Naive thymus-derived CD4-positive, alpha-beta T cell (primary cell): ENCODE measurements around the gene TMIE. TPM values are rescaled to one million over a fixed set of nuclear protein-coding genes. Genes with fewer than 3 reads are reported as not detected.

Experiments
- ATAC-seq: fragments of 150-1000 bp; cut with Tn5 transposase; 2 replicates; pipeline ENCODE4 v1.10.0; 2021; ENCODE audit warnings: mild to moderate bottlenecking, moderate library complexity
- CTCF ChIA-PET: fragments of 350-600 bp; sonication (Branson Sonifier 250); formaldehyde crosslinking; loops from one replicate; lab custom pipeline; 2021; ENCODE audit warnings: antibody characterized with exemption; lab: Charles Lee
- POLR2A ChIA-PET: fragments of 350-600 bp; sonication (Branson Sonifier 250); formaldehyde crosslinking; loops from one replicate; lab custom pipeline; 2021; ENCODE audit warnings: antibody characterized with exemption, inconsistent platforms; lab: Charles Lee
- DNase-seq, 9 donors: peaks; one replicate each; pipeline versions ENCODE4 v3.0.0 to v3.0.0-alpha.2; 2020 to 2022; ENCODE audit warnings: mixed read lengths in 1 of 9
- H3K27ac ChIP-seq: one replicate; pipeline ENCODE4 v1.7.0; 2013; ENCODE audit warnings: mild to moderate bottlenecking, low read depth, low read length, moderate library complexity
- H3K27me3 ChIP-seq, 2 donors: one replicate each; pipeline ENCODE4 v1.7.0; 2013; ENCODE audit warnings: low read length in 2 of 2, mild to moderate bottlenecking in 2 of 2, moderate library complexity in 2 of 2; ENCODE audit not compliant: control insufficient read depth in 2 of 2, insufficient read depth in 2 of 2
- H3K36me3 ChIP-seq, 3 experiments: 1 replicate in 2 of 3; 2 replicates in 1 of 3; pipeline ENCODE4 v1.7.0; 2013; ENCODE audit warnings: low read length in 3 of 3, mild to moderate bottlenecking in 3 of 3, moderate library complexity in 1 of 3; ENCODE audit not compliant: insufficient read depth in 3 of 3, control insufficient read depth in 2 of 3
- H3K4me1 ChIP-seq, 2 donors: one replicate each; pipeline ENCODE4 v1.7.0; 2013; ENCODE audit warnings: low read length in 2 of 2, mild to moderate bottlenecking in 2 of 2, moderate library complexity in 1 of 2; ENCODE audit not compliant: control insufficient read depth in 2 of 2, insufficient read depth in 2 of 2
- H3K4me3 ChIP-seq: 2 replicates; pipeline ENCODE4 v1.7.0; 2013; ENCODE audit warnings: mild to moderate bottlenecking, low read length
- H3K9me3 ChIP-seq, 3 experiments: 1 replicate in 2 of 3; 2 replicates in 1 of 3; pipeline ENCODE4 v1.7.0; 2013; ENCODE audit warnings: low read length in 3 of 3; ENCODE audit not compliant: control insufficient read depth in 2 of 3
- H3K27ac Mint-ChIP-seq, 9 donors: one replicate each; pipeline ENCODE4 v1.8.0; 2020 to 2022; ENCODE audit warnings: mixed read lengths in 9 of 9, mild to moderate bottlenecking in 8 of 9, moderate library complexity in 5 of 9, inconsistent platforms in 2 of 9
- H3K27me3 Mint-ChIP-seq, 5 donors: one replicate each; pipeline ENCODE4 v1.8.0; 2021 to 2022; ENCODE audit warnings: mixed read lengths in 5 of 5, mild to moderate bottlenecking in 1 of 5
- H3K36me3 Mint-ChIP-seq, 5 donors: one replicate each; pipeline ENCODE4 v1.8.0; 2020 to 2022; ENCODE audit warnings: mixed read lengths in 5 of 5, mild to moderate bottlenecking in 3 of 5, inconsistent platforms in 1 of 5
- H3K4me1 Mint-ChIP-seq, 7 donors: one replicate each; pipeline ENCODE4 v1.8.0; 2020 to 2022; ENCODE audit warnings: mixed read lengths in 7 of 7, mild to moderate bottlenecking in 3 of 7, inconsistent platforms in 1 of 7
- H3K4me3 Mint-ChIP-seq, 10 donors: one replicate each; pipeline ENCODE4 v1.8.0; 2020 to 2022; ENCODE audit warnings: mild to moderate bottlenecking in 10 of 10, mixed read lengths in 10 of 10, moderate library complexity in 6 of 10, inconsistent platforms in 2 of 10
- H3K9me3 Mint-ChIP-seq, 11 donors: one replicate each; pipeline ENCODE4 v1.8.0; 2020 to 2022; ENCODE audit warnings: mixed read lengths in 11 of 11, mild to moderate bottlenecking in 4 of 11, inconsistent platforms in 1 of 11, moderate library complexity in 1 of 11
- intact Hi-C, 2 donors: fragments of 100-400 bp; cut with micrococcal nuclease; formaldehyde crosslinking; loops; one replicate each; pipeline ENCODE4 v1.15.1; 2023
- polyA plus RNA-seq, 2 donors: library from polyadenylated mRNA; unstranded; fragments of 300-500 nt; fragmentation: Illumina TruSeq; gene quantifications; one replicate each; pipeline ENCODE4 v1.2.3, GENCODE V29; 2021
- total RNA-seq, 6 experiments: library from RNA in 5 of 6; stranded (reverse) in 5 of 6; gene quantifications; 1 replicate in 5 of 6; 2 replicates in 1 of 6; pipeline ENCODE4 v1.2.3 and lab custom pipeline; 2021 to 2026

The TMIE gene
- total and polyA plus RNA-seq, 7 experiments from 2014 or later: 0.31 to 5.6 (median 5.1) TPM

GRCh38 chr3:46717447-46718231 is 16.4 kb downstream of the TMIE start, which contains the start of gene PRSS50:
TSS of gene PRSS50 (minus strand) at chr3:46717869. CDS start at chr3:46717824, 45 bp downstream.
- peaks cover 0 to 16% (median 14%) of the 10 kb centered on the region in 5 donors for H3K27me3 Mint-ChIP-seq
- H3K27ac ChIP-seq: no peak within 1 kb of the TSS
- peak in 2 of 9 donors; percentile 36 to 40 for DNase-seq
- no peak within 1 kb of the TSS for H3K4me3 ChIP-seq
- H3K9me3 ChIP-seq: no peaks in the 10 kb centered on the region
- H3K4me1 ChIP-seq: no peaks in the 10 kb centered on the region
- peak within 1 kb of the TSS in 1 of 10 donors; percentile 41 for H3K4me3 Mint-ChIP-seq
- CTCF ChIA-PET: no interaction called here
- H3K36me3 Mint-ChIP-seq: peaks cover 0 to 5% (median 0%) of the 10 kb centered on the region in 5 donors
- peak; percentile 62 for ATAC-seq
- intact Hi-C loops: no loop called here
- H3K27me3 ChIP-seq: no peaks in the 10 kb centered on the region
- H3K27ac Mint-ChIP-seq: peak within 1 kb of the TSS in 1 of 9 donors; percentile 60
- H3K36me3 ChIP-seq: no peaks in the 10 kb centered on the region
- peaks cover 0 to 3% (median 0%) of the 10 kb centered on the region in 11 donors for H3K9me3 Mint-ChIP-seq
- H3K4me1 Mint-ChIP-seq: peaks cover 0 to 6% (median 0%) of the 10 kb centered on the region in 7 donors
- POLR2A ChIA-PET: no interaction called here

- Histone ChIP-seq H3K9me3 (no peaks in the 10 kb centered on the region), H3K4me3 (no peak overlapping the region), H3K27ac (no peak overlapping the region), H3K4me1 (no peaks in the 10 kb centered on the region), H3K27me3 (no peaks in the 10 kb centered on the region), H3K36me3 (no peaks in the 10 kb centered on the region)
- H3K9me3 Mint-ChIP-seq: peaks cover 0 to 3% (median 0%) of the 10 kb centered on the region in 11 donors
- ChIA-PET CTCF (no interaction called here), POLR2A (no interaction called here)
- peaks cover 0 to 16% (median 14%) of the 10 kb centered on the region in 5 donors for H3K27me3 Mint-ChIP-seq
- ATAC-seq (no peak), DNase-seq (no peak)
- intact Hi-C loops: no loop called here
- H3K4me3 Mint-ChIP-seq: no peak overlapping the region
- H3K36me3 Mint-ChIP-seq: peaks cover 0 to 5% (median 0%) of the 10 kb centered on the region in 5 donors
- no peak overlapping the region for H3K27ac Mint-ChIP-seq
- H3K4me1 Mint-ChIP-seq: peaks cover 0 to 8% (median 0%) of the 10 kb centered on the region in 7 donors
Measured at GRCh38 chr3:46719044-46719565, 17.9 kb downstream of the TMIE start.

- no peak overlapping the region for H3K4me3 ChIP-seq
- Mint-ChIP-seq H3K27me3 (peaks cover 0 to 16% (median 14%) of the 10 kb centered on the region in 5 donors), H3K27ac (no peak overlapping the region), H3K9me3 (peaks cover 0 to 3% (median 0%) of the 10 kb centered on the region in 11 donors), H3K4me1 (peaks cover 0 to 8% (median 0%) of the 10 kb centered on the region in 7 donors), H3K36me3 (peaks cover 0 to 5% (median 0%) of the 10 kb centered on the region in 5 donors), H3K4me3 (no peak overlapping the region)
- DNase-seq: no peak
- no peak overlapping the region for H3K27ac ChIP-seq
- ATAC-seq: no peak
- no peaks in the 10 kb centered on the region for H3K36me3 ChIP-seq
- H3K9me3 ChIP-seq: no peaks in the 10 kb centered on the region
- intact Hi-C loops: no loop called here
- H3K4me1 ChIP-seq: no peaks in the 10 kb centered on the region
- CTCF ChIA-PET: no interaction called here
- H3K27me3 ChIP-seq: no peaks in the 10 kb centered on the region
- POLR2A ChIA-PET: no interaction called here
Measured at GRCh38 chr3:46719735-46720271, 18.6 kb downstream of the TMIE start.

- Mint-ChIP-seq H3K27me3 (peaks cover 0 to 20% (median 15%) of the 10 kb centered on the region in 5 donors), H3K27ac (no peak overlapping the region), H3K4me1 (peaks cover 0 to 8% (median 0%) of the 10 kb centered on the region in 7 donors), H3K9me3 (peaks cover 0 to 3% (median 0%) of the 10 kb centered on the region in 11 donors), H3K4me3 (no peak overlapping the region), H3K36me3 (peaks cover 0 to 5% (median 0%) of the 10 kb centered on the region in 5 donors)
- CTCF ChIA-PET: interaction anchor here (1.0 kb wide), 1 partner anchor 167 kb away, joined by 3 read pairs; no protein-coding TSS in a partner anchor
- Histone ChIP-seq H3K4me1 (no peaks in the 10 kb centered on the region), H3K4me3 (no peak overlapping the region), H3K9me3 (no peaks in the 10 kb centered on the region), H3K27ac (no peak overlapping the region), H3K36me3 (no peaks in the 10 kb centered on the region), H3K27me3 (no peaks in the 10 kb centered on the region)
- intact Hi-C loops: no loop called here
- no peak for ATAC-seq
- POLR2A ChIA-PET: no interaction called here
- DNase-seq: no peak
Measured at GRCh38 chr3:46721009-46721408, 19.8 kb downstream of the TMIE start.

- no peak overlapping the region for H3K4me3 ChIP-seq
- POLR2A ChIA-PET: no interaction called here
- H3K27me3 ChIP-seq: no peaks in the 10 kb centered on the region
- H3K27ac ChIP-seq: no peak overlapping the region
- Mint-ChIP-seq H3K27me3 (peaks cover 6 to 26% (median 19%) of the 10 kb centered on the region in 5 donors), H3K36me3 (peaks cover 0 to 5% (median 0%) of the 10 kb centered on the region in 5 donors), H3K9me3 (peaks cover 0 to 3% (median 0%) of the 10 kb centered on the region in 11 donors), H3K27ac (no peak overlapping the region), H3K4me1 (peaks cover 0 to 7% (median 0%) of the 10 kb centered on the region in 7 donors), H3K4me3 (no peak overlapping the region)
- intact Hi-C loops: no loop called here
- H3K4me1 ChIP-seq: no peaks in the 10 kb centered on the region
- no peaks in the 10 kb centered on the region for H3K36me3 ChIP-seq
- ATAC-seq: no peak
- DNase-seq: no peak
- CTCF ChIA-PET: no interaction called here
- no peaks in the 10 kb centered on the region for H3K9me3 ChIP-seq
Measured at GRCh38 chr3:46722443-46722842, 21.3 kb downstream of the TMIE start.

- ChIA-PET CTCF (interaction anchor here (0.6 kb wide), 1 partner anchor 122 kb away, joined by 3 read pairs; no protein-coding TSS in a partner anchor), POLR2A (no interaction called here)
- no peaks in the 10 kb centered on the region for H3K9me3 ChIP-seq
- no peak overlapping the region for H3K4me3 ChIP-seq
- Mint-ChIP-seq H3K27me3 (peaks cover 11 to 27% (median 17%) of the 10 kb centered on the region in 5 donors), H3K4me3 (no peak overlapping the region), H3K27ac (no peak overlapping the region), H3K4me1 (peaks cover 0 to 2% (median 0%) of the 10 kb centered on the region in 7 donors), H3K36me3 (peaks cover 0 to 5% (median 0%) of the 10 kb centered on the region in 5 donors), H3K9me3 (peaks cover 0 to 3% (median 0%) of the 10 kb centered on the region in 11 donors)
- no peak for ATAC-seq
- H3K4me1 ChIP-seq: no peaks in the 10 kb centered on the region
- intact Hi-C loops: no loop called here
- DNase-seq: no peak
- H3K27ac ChIP-seq: no peak overlapping the region
- H3K27me3 ChIP-seq: no peaks in the 10 kb centered on the region
- H3K36me3 ChIP-seq: no peaks in the 10 kb centered on the region
Measured at GRCh38 chr3:46724424-46724823, 23.2 kb downstream of the TMIE start.
